IMR-90 (cell line): Measurements from ENCODE around the gene DAD1. TPM values are rescaled to one million over a fixed set of nuclear protein-coding genes. Genes with fewer than 3 reads are reported as not detected.

ENCODE experiments used
- ATAC-seq: fragments of 200-7000 bp; cut with Tn5 transposase; 2 replicates; pipeline ENCODE4 v1.9.1; 2020; ENCODE audit warnings: low read depth, mild to moderate bottlenecking, moderate library complexity
- BruUV-seq: library from RNA; stranded (reverse); fragments of 400-500 nt; replicated peaks from 2 replicates; lab custom pipeline; 2021; lab: Mats Ljungman, UMichigan
- CTCF ChIA-PET: fragments of 300-600 bp; formaldehyde crosslinking; extraction: SDS; loops from one replicate; lab custom pipeline; 2021; ENCODE audit warnings: antibody characterized with exemption; lab: Yijun Ruan, JAX
- POLR2A ChIA-PET: fragments of 300-600 bp; sonication (Branson Sonifier 250); formaldehyde crosslinking; loops from one replicate; lab custom pipeline; 2022; ENCODE audit warnings: antibody characterized with exemption; ENCODE audit not compliant: unreplicated experiment; lab: Charles Lee
- DNase-seq: peaks from one replicate; pipeline ENCODE4 v3.0.0; 2013
- H2AFZ ChIP-seq: replicated peaks from 2 replicates; pipeline ENCODE3; 2013; ENCODE audit warnings: low read length, mild to moderate bottlenecking; ENCODE audit not compliant: poor library complexity
- H2AK5ac ChIP-seq: 2 replicates; pipeline ENCODE4 v1.6.1; 2013; ENCODE audit warnings: low read depth, low read length, inconsistent platforms
- H2AK9ac ChIP-seq: replicated peaks from 2 replicates; pipeline ENCODE3; 2013; ENCODE audit warnings: mild to moderate bottlenecking, low read depth, low read length, moderate library complexity; ENCODE audit not compliant: poor library complexity
- H2BK120ac ChIP-seq: 2 replicates; pipeline ENCODE4 v1.6.1; 2013; ENCODE audit warnings: low read depth, low read length, inconsistent platforms
- H2BK15ac ChIP-seq: 3 replicates; pipeline ENCODE4 v1.6.1; 2013; ENCODE audit warnings: low read depth, low read length, inconsistent platforms
- H2BK20ac ChIP-seq: 2 replicates; pipeline ENCODE4 v1.6.1; 2013; ENCODE audit warnings: low read depth, mild to moderate bottlenecking, inconsistent platforms, low read length, moderate library complexity
- H2BK5ac ChIP-seq: 2 replicates; pipeline ENCODE4 v1.6.1; 2013; ENCODE audit warnings: mild to moderate bottlenecking, low read depth, low read length, inconsistent platforms; ENCODE audit not compliant: poor library complexity, severe bottlenecking
- H3K14ac ChIP-seq: replicated peaks from 2 replicates; pipeline ENCODE4 v1.6.1; 2013; ENCODE audit warnings: low read depth, low read length, inconsistent platforms
- H3K18ac ChIP-seq: 2 replicates; pipeline ENCODE4 v1.6.1; 2013; ENCODE audit warnings: low read depth, low read length, control low read depth
- H3K23ac ChIP-seq: 2 replicates; pipeline ENCODE4 v1.6.1; 2013; ENCODE audit warnings: low read depth, low read length, inconsistent platforms
- H3K27ac ChIP-seq: 2 replicates; pipeline ENCODE4 v1.5.1; 2013; ENCODE audit warnings: mild to moderate bottlenecking, control low read depth, low read length; ENCODE audit not compliant: insufficient read depth
- H3K27me3 ChIP-seq: 2 replicates; pipeline ENCODE4 v1.6.1; 2013; ENCODE audit warnings: low read length; ENCODE audit not compliant: control insufficient read depth, insufficient read depth
- H3K36me3 ChIP-seq: 2 replicates; pipeline ENCODE4 v1.6.1; 2013; ENCODE audit warnings: low read length, mixed read lengths; ENCODE audit not compliant: control insufficient read depth, insufficient read depth
- H3K4ac ChIP-seq: 2 replicates; pipeline ENCODE4 v1.6.1; 2013; ENCODE audit warnings: low read depth, low read length, inconsistent platforms
- H3K4me1 ChIP-seq: 2 replicates; pipeline ENCODE4 v1.6.1; 2013; ENCODE audit warnings: low read length, mixed read lengths; ENCODE audit not compliant: control insufficient read depth, insufficient read depth
- H3K4me2 ChIP-seq: 2 replicates; pipeline ENCODE4 v1.6.1; 2013; ENCODE audit warnings: low read depth, mild to moderate bottlenecking, control low read depth, low read length, moderate library complexity
- H3K4me3 ChIP-seq: 2 replicates; pipeline ENCODE4 v1.5.1; 2013; ENCODE audit warnings: low read depth, mild to moderate bottlenecking, control low read depth, low read length, moderate library complexity; ENCODE audit not compliant: insufficient read depth
- H3K56ac ChIP-seq: 2 replicates; pipeline ENCODE4 v1.6.1; 2013; ENCODE audit warnings: low read length, inconsistent platforms; ENCODE audit not compliant: insufficient read depth; ENCODE audit errors: extremely low read depth
- H3K79me1 ChIP-seq, 2 experiments: 2 replicates each; pipeline ENCODE4 v1.6.1; 2013; ENCODE audit warnings: low read length in 2 of 2, inconsistent platforms in 1 of 2, low read depth in 1 of 2
- H3K9ac ChIP-seq: 2 replicates; pipeline ENCODE4 v1.6.1; 2013; ENCODE audit warnings: low read depth, low read length, control low read depth
- H3K9me1 ChIP-seq: 2 replicates; pipeline ENCODE4 v1.6.1; 2013; ENCODE audit warnings: low read length, inconsistent platforms; ENCODE audit not compliant: insufficient read depth
- H3K9me3 ChIP-seq: 2 replicates; pipeline ENCODE4 v1.6.1; 2013; ENCODE audit warnings: low read length; ENCODE audit not compliant: control insufficient read depth, insufficient read depth
- H4K20me1 ChIP-seq: 2 replicates; pipeline ENCODE4 v1.6.1; 2013; ENCODE audit warnings: low read length, inconsistent platforms; ENCODE audit not compliant: insufficient read depth
- H4K5ac ChIP-seq: 2 replicates; pipeline ENCODE4 v1.6.1; 2013; ENCODE audit warnings: mild to moderate bottlenecking, low read depth, low read length, control low read depth
- H4K8ac ChIP-seq, 2 experiments: 2 replicates each; pipeline ENCODE4 v1.6.1; 2013; ENCODE audit warnings: low read depth in 2 of 2, low read length in 2 of 2, control low read depth in 1 of 2, inconsistent platforms in 1 of 2
- H4K91ac ChIP-seq: 2 replicates; pipeline ENCODE4 v1.6.1; 2013; ENCODE audit warnings: low read depth, low read length, inconsistent platforms; ENCODE audit not compliant: insufficient read depth
- CEBPB ChIP-seq: IDR thresholded peaks from 2 replicates; pipeline ENCODE4 v1.6.1; 2012; ENCODE audit warnings: low read depth, low read length, improper control_type of control experiment
- MAZ ChIP-seq: IDR thresholded peaks from 2 replicates; pipeline ENCODE4 v1.6.1; 2012; ENCODE audit warnings: low read depth, mild to moderate bottlenecking, low read length, improper control_type of control experiment, moderate library complexity, borderline replicate concordance
- WGBS, 2 experiments: methylation state at CpG; one replicate each; pipeline versions ENCODE4 v1.1.5 to v1.1.7; 2013; ENCODE audit warnings: missing lambda C conversion rate in 2 of 2; ENCODE audit not compliant: insufficient read length in 1 of 2; ENCODE audit errors: extremely low coverage in 2 of 2; 5-methylcytosine and 5-hydroxymethylcytosine counted together
- dilution Hi-C: fragments of 300-500 bp; cut with HindIII; formaldehyde crosslinking; loops from one replicate; pipeline ENCODE4 v1.14.3; 2018; ENCODE audit warnings: low sequenced_read_pairs; ENCODE audit not compliant: unreplicated experiment
- in situ Hi-C: fragments of 300-500 bp; cut with MboI; formaldehyde crosslinking; loops from 3 replicates; pipeline ENCODE4 v1.14.3; 2019; ENCODE audit warnings: low sequenced_read_pairs, inconsistent platforms, mixed read lengths
- intact Hi-C: fragments of 100-400 bp; cut with micrococcal nuclease; formaldehyde crosslinking; loops from 2 replicates; pipeline ENCODE4 v1.10.0; 2022
- polyA plus RNA-seq, 3 experiments: library from polyadenylated mRNA; depleted of rRNA; stranded (reverse); fragments of >200 nt; gene quantifications; 2 replicates each; pipeline ENCODE4 v1.2.3, GENCODE V29; 2012; ENCODE audit warnings: low replicate concordance in 1 of 3
- total RNA-seq: library from RNA; depleted of rRNA; stranded (reverse); fragments of >200 nt; gene quantifications from 2 replicates; pipeline ENCODE4 v1.2.3, GENCODE V29; 2012

The DAD1 gene
- total and polyA plus RNA-seq, 2 of the 4 experiments (the other 2 are of a cell fraction), result 396 to 496 TPM

DNA sequence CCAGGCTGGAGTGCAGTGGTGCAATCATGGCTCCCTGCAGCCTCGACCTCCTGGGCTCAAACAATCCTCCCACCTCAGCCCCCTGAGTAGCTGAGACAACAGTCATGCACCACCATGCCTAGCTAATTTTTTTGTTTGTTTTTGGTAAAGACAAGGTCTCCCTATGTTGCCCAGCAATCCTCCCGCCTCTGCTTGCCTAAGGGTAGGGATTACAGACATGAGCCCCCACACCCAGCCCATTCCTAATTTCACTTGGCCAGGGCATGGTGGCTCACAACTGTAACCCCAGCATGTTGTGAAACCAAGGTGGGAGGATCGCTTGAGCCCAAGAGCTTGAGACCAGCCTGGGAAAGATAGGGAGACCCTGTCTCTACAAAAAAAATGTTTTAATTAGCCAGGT lies 9.1 kb downstream of the DAD1 start:
- peaks cover 17 to 51% of the 10 kb centered on the region in 2 experiments for H3K79me1 ChIP-seq
- no peak overlapping the region for H2BK5ac ChIP-seq
- H3K36me3 ChIP-seq, result peaks cover 9% of the 10 kb centered on the region
- no peak overlapping the region for H3K23ac ChIP-seq
- no peaks in the 10 kb centered on the region for H3K27me3 ChIP-seq
- in situ Hi-C loops (loop anchor here (5.0 to 10.0 kb wide), 2 partner anchors 72 to 265 kb away; no protein-coding TSS in a partner anchor), intact Hi-C loops (no loop called here), dilution Hi-C loops (no loop called here)
- peaks cover 39% of the 10 kb centered on the region for H4K20me1 ChIP-seq
- no peak overlapping the region for H3K56ac ChIP-seq
- no peak overlapping the region for H3K14ac ChIP-seq
- no peak overlapping the region for H3K4me3 ChIP-seq
- no peak overlapping the region for H4K91ac ChIP-seq
- no peak overlapping the region for H2BK120ac ChIP-seq
- H3K9me1 ChIP-seq, result peaks cover 8% of the 10 kb centered on the region
- no peak overlapping the region for H3K4ac ChIP-seq
- no peak for TF ChIP-seq MAZ
- 0 out of 2 replicates have a peak, but pooled peaks have one; percentile 4 for TF ChIP-seq CEBPB
- H3K9ac ChIP-seq, result no peak overlapping the region
- H2BK15ac ChIP-seq, result no peak overlapping the region
- no peak overlapping the region for H2AK5ac ChIP-seq
- no TSS peak for BruUV-seq
- H2AFZ ChIP-seq, result no peak overlapping the region
- H3K4me2 ChIP-seq, result no peak overlapping the region
- H2BK20ac ChIP-seq, result no peak overlapping the region
- DNase-seq, result no peak
- ATAC-seq, result no peak
- peaks cover 3% of the 10 kb centered on the region; the same call in 1 of the 2 replicates for H3K4me1 ChIP-seq
- H3K9me3 ChIP-seq, result no peaks in the 10 kb centered on the region
- no CpG with 5 or more reads among the region's 3 CpGs for WGBS, 2 experiments
- no peak overlapping the region for H3K18ac ChIP-seq
- no peak overlapping the region for H2AK9ac ChIP-seq
- no peak overlapping the region for H4K8ac ChIP-seq
- H3K27ac ChIP-seq, result no peak overlapping the region
- ChIA-PET POLR2A (no interaction called here), CTCF (interaction anchor here (0.8 kb wide), 1 partner anchor 10 kb away, joined by 4 read pairs; the partner anchor contains the start of gene DAD1)
- H4K5ac ChIP-seq, result no peak overlapping the region
